ENCODE measurements around the gene ATP13A1.

ATP13A1 gene

DNA sequence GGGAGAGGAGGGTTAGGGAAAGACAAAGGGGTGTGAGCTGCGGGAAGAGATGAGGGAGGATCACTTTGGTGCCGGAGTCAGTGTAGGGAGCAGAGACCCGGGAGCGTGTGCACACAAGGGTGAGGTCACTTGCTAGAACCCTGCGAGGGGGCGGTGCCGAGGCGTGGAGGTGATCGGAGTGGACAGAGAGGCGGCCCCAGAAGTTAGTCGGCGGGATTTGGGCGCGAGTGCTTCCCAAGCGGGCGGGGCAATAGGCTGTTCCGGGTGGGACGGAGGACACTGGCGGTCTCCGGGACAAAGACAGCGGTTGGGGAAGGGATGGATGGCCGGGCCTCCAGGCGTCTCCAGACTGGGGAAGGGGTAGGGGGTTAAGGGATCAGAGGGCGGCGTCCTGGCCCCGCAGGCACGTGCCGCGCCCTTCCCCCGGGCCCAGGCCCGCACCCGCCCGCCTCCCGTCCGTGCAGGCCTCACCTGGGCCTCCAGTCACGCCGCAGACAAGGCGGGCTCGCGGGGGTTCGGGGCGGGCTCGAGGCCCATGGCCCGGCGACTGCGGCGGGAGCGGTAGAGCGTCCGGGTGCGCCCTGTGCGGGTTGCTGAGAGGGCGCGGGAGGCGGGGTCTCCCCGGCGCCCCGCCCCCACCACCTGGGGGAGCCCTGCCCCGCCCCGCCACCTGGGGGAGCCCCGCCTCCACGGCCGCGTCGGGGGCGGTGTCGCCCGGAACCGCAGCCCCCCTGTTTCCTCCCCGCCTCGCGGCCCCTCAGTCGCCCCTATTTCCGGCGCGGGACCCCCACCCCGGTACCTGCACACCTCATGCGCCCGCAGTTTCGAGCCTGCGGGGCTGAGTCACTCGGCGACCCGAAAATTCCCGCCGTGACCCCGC, 35.6 kb downstream of the ATP13A1 start, which contains the start of gene LPAR2:
Gene LPAR2 (minus strand): TSS at position 600 of the 880 bp plus-strand sequence. CDS start 945 bp downstream, outside the sequence.
- DNase-seq (ENCODE audit: extremely low read depth, low read depth) = no peak
- H3K4me3 ChIP-seq (replicated peaks; ENCODE audit: low read depth, low read length) = peak within 1 kb of the TSS; percentile 15
- no peak for TF ChIP-seq CTCF (IDR thresholded peaks at IDR 0.05; ENCODE audit: low read depth, low read length, missing control alignments)

- no peak for DNase-seq (ENCODE audit: extremely low read depth, low read depth)
- TF ChIP-seq CTCF (IDR thresholded peaks at IDR 0.05; ENCODE audit: low read depth, low read length, missing control alignments) = no peak
- H3K4me3 ChIP-seq (replicated peaks; ENCODE audit: low read depth, low read length) = no peak overlapping the region
Measured at GRCh38 chr19:19626516-19627472, 36.7 kb downstream of the ATP13A1 start.

DNA sequence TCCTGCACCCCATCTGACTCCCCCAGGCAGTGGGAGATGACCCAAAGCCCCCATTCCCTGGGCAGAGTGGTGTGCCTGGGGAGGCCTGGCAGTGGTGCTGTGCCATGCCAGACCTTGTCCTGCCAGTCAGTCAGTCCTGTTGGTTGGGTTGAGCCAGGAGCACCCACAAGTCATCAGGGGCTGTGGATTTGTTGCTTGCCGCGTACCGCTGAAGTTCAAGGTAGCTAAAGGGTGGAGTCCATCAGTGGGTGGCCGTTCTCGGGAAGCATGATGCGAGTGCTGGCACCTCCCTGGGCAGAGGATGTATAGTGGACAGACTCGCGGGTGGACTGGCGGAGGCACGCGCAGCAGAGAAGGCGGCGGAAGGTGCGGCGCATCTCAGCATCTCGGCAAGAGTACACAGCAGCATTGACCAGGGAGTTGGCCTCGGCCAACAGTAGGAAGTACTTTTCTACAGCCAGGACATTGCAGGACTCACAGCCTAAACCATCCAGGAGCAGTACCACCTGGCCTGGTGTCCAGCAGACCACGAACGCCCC, 39.4 kb downstream of the ATP13A1 start:
- no peak for TF ChIP-seq CTCF (IDR thresholded peaks at IDR 0.05; ENCODE audit: low read depth, low read length, missing control alignments)
- DNase-seq (ENCODE audit: extremely low read depth, low read depth) = no peak

GRCh38 chr19:19623383-19623782, 40.1 kb downstream of the ATP13A1 start:
- no peak overlapping the region for H3K4me3 ChIP-seq (replicated peaks; ENCODE audit: low read depth, low read length)
- TF ChIP-seq CTCF (IDR thresholded peaks at IDR 0.05; ENCODE audit: low read depth, low read length, missing control alignments) = no peak
- DNase-seq (ENCODE audit: extremely low read depth, low read depth) = no peak

More for the DNA sequence above, 39.4 kb downstream of the ATP13A1 start:
- no peak overlapping the region for H3K4me3 ChIP-seq (replicated peaks; ENCODE audit: low read depth, low read length)

- no peak for TF ChIP-seq CTCF (IDR thresholded peaks at IDR 0.05; ENCODE audit: low read depth, low read length, missing control alignments)
- DNase-seq (ENCODE audit: extremely low read depth, low read depth) = no peak
- no peak overlapping the region for H3K4me3 ChIP-seq (replicated peaks; ENCODE audit: low read depth, low read length)
Measured at GRCh38 chr19:19619849-19620210, 43.6 kb downstream of the ATP13A1 start.

DNA sequence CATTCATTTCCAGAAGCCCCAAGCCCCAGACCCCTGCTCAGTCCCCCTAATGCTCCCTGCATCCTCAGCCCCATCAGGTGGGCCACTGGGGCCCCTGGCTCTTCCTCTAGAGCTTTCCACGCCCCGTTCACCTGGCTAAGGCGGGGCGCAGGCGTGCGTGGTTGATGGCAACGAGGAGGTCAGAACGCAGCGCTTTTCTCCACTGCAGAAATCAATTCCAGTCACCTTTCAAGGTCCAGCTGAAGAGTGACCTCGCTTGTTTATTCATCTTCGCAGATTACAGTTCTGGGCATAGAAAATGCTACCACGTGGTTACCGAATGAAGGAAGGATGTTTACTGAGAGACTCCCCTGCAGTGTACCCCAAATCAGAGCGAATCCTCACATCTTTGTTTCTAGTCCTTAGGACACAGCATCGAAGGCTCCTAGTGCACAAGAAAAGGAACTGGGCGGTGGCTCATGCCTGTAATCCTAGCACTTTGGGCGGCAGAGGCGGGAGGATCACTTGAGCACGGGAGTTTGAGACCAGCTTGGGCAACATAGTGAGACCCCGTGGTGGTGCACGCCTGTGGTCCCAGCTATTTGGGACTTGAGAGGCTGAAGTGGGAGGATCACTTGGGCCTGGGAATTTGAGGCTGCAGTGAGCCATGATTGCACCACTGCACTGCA, 44.2 kb downstream of the ATP13A1 start:
- no peak overlapping the region for H3K4me3 ChIP-seq (replicated peaks; ENCODE audit: low read depth, low read length)
- no peak for DNase-seq (ENCODE audit: extremely low read depth, low read depth)
- TF ChIP-seq CTCF (IDR thresholded peaks at IDR 0.05; ENCODE audit: low read depth, low read length, missing control alignments) = no peak

Measured in HFF-Myc (cell line).